ENCODE results near the gene PCMTD2. TPM values are rescaled to one million over a fixed set of nuclear protein-coding genes. Genes with fewer than 3 reads are reported as not detected.

The PCMTD2 gene
- total RNA-seq, 4 donors from 2014 or later: 34.5 to 58.9 (median 47.8) TPM

- H3K36me3 ChIP-seq: no peaks in the 10 kb centered on the region
- 61 to 67% methylated on average over 10 to 12 of the region's 15 CpGs for WGBS, 2 donors
- intact Hi-C loops (cut with DNase I): no loop called here
- DNase-seq: no peak
- no peak for TF ChIP-seq CTCF (IDR thresholded peaks at IDR 0.05)
- TF ChIP-seq POLR2A (IDR thresholded peaks at IDR 0.05): no peak
- H3K4me3 ChIP-seq: no peak overlapping the region
- peaks cover 0 to 7% (median 0%) of the 10 kb centered on the region in 4 donors for H3K27me3 ChIP-seq
- H3K4me1 ChIP-seq: peaks cover 0 to 36% (median 10%) of the 10 kb centered on the region in 3 donors
- no peaks in the 10 kb centered on the region for H3K9me3 ChIP-seq
- H3K27ac ChIP-seq: no peak overlapping the region
Measured at GRCh38 chr20:64210656-64211369, 44.7 kb upstream of the PCMTD2 start.

- WGBS, 2 donors: 43 to 85% methylated on average over 1 to 9 of the region's 21 CpGs
- H3K4me3 ChIP-seq: no peak overlapping the region
- no peak for DNase-seq
Measured at GRCh38 chr20:64211874-64212658, 43.5 kb upstream of the PCMTD2 start.

GRCh38 chr20:64212755-64213154, 42.8 kb upstream of the PCMTD2 start:
- no peaks in the 10 kb centered on the region for H3K9me3 ChIP-seq

More at GRCh38 chr20:64211874-64212658, 43.5 kb upstream of the PCMTD2 start:
- H3K27ac ChIP-seq: peak overlapping the region in 1 of 4 donors; percentile 17
- H3K4me1 ChIP-seq: peaks cover 0 to 29% (median 10%) of the 10 kb centered on the region in 3 donors
- no peaks in the 10 kb centered on the region for H3K27me3 ChIP-seq
- intact Hi-C loops (cut with DNase I): no loop called here
- no peaks in the 10 kb centered on the region for H3K9me3 ChIP-seq
- H3K36me3 ChIP-seq: no peaks in the 10 kb centered on the region
- no peak for TF ChIP-seq POLR2A (IDR thresholded peaks at IDR 0.05)
- TF ChIP-seq CTCF (IDR thresholded peaks at IDR 0.05): no peak

GRCh38 chr20:64214113-64214512, 41.4 kb upstream of the PCMTD2 start:
- H3K36me3 ChIP-seq: no peaks in the 10 kb centered on the region
- TF ChIP-seq CTCF (IDR thresholded peaks at IDR 0.05) (no peak), POLR2A (IDR thresholded peaks at IDR 0.05) (no peak)
- peaks cover 0 to 7% (median 0%) of the 10 kb centered on the region in 4 donors for H3K27me3 ChIP-seq
- no peak overlapping the region for H3K27ac ChIP-seq
- no peaks in the 10 kb centered on the region for H3K9me3 ChIP-seq
- intact Hi-C loops (cut with DNase I): no loop called here
- 80 to 85% methylated on average over 10 of the region's 10 CpGs for WGBS, 2 donors
- H3K4me1 ChIP-seq: peaks cover 0 to 39% (median 10%) of the 10 kb centered on the region in 3 donors
- H3K4me3 ChIP-seq: no peak overlapping the region
- no peak for DNase-seq

More at GRCh38 chr20:64212755-64213154, 42.8 kb upstream of the PCMTD2 start:
- peaks cover 0 to 36% (median 10%) of the 10 kb centered on the region in 3 donors for H3K4me1 ChIP-seq
- no peak overlapping the region for H3K4me3 ChIP-seq
- peak overlapping the region in 1 of 4 donors; percentile 17 for H3K27ac ChIP-seq
- intact Hi-C loops (cut with DNase I): no loop called here
- no peaks in the 10 kb centered on the region for H3K36me3 ChIP-seq
- 50 to 70% methylated on average over 2 to 5 of the region's 7 CpGs for WGBS, 2 donors
- no peak for TF ChIP-seq CTCF (IDR thresholded peaks at IDR 0.05)
- TF ChIP-seq POLR2A (IDR thresholded peaks at IDR 0.05): no peak
- no peaks in the 10 kb centered on the region for H3K27me3 ChIP-seq
- DNase-seq: no peak

GRCh38 chr20:64214952-64215351, 40.6 kb upstream of the PCMTD2 start:
- Histone ChIP-seq H3K27me3 (peaks cover 0 to 15% (median 0%) of the 10 kb centered on the region in 4 donors), H3K9me3 (no peaks in the 10 kb centered on the region), H3K27ac (no peak overlapping the region), H3K4me1 (peaks cover 0 to 39% (median 10%) of the 10 kb centered on the region in 3 donors), H3K36me3 (no peaks in the 10 kb centered on the region), H3K4me3 (no peak overlapping the region)
- DNase-seq: no peak
- TF ChIP-seq CTCF (IDR thresholded peaks at IDR 0.05) (no peak), POLR2A (IDR thresholded peaks at IDR 0.05) (no peak)
- intact Hi-C loops (cut with DNase I): no loop called here
- 17 to 19% methylated on average over 4 to 6 of the region's 6 CpGs for WGBS, 2 donors
